Measurements from ENCODE around the gene CYS1.

GRCh38 chr2:10029875-10030223, 50.4 kb downstream of the CYS1 start:
- no peak for TF ChIP-seq CTCF (IDR thresholded peaks at IDR 0.05; ENCODE audit: low read length)
- no peak for TF ChIP-seq EZH2 (IDR thresholded peaks at IDR 0.05; ENCODE audit: borderline replicate concordance, low read length)

Data from OCI-LY1 (cell line).